ENCODE results near the gene UVRAG. TPM values are rescaled to one million over a fixed set of nuclear protein-coding genes. Genes with fewer than 3 reads are reported as not detected.
"Not testable (repeated sequence)": the region's sequence is repeated elsewhere in the genome, so short reads cannot be mapped to it uniquely, and the experiment has no call there.

The UVRAG gene
- total RNA-seq, 1 experiment from 2014 or later = 31.3 TPM

DNA sequence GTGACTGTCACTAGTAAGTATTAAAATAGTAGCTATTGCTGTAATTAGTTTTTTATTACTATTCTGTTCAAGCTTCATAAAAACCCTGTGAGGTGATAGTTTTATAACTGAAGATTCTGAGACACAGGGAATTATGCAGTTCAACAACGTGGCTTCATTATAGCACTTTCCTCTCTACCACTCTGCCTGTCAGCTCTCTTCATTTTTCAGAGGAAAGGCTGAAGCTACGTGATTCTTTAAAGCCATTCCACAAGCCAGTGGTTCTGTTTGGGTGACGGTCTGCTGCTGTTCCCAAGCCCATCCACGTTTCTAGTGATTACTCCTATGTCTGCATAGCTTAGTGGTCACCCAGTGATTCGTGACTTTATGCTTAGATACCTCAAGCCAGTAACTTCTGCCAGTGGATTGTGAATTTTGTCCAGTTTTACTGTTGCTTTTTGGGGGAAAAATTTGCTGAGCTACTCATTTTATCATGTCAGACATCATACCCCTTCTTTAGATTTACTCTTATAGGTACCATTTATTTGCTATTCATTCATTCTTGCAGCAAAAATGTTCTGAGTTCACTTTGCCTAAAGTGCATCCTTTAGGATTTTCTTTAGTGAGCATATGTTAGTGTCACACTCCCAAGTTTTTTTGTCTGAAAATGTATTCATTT is 59.8 kb downstream of the UVRAG start:
- Histone ChIP-seq H3K4me1 (peaks cover 8% of the 10 kb centered on the region), H3K36me3 (ENCODE audit: control insufficient read depth, insufficient read depth, low read length) (no peaks in the 10 kb centered on the region), H3K27me3 (replicated peaks; ENCODE audit: control insufficient read depth, insufficient read depth, low read length) (no peaks in the 10 kb centered on the region), H3K4me3 (ENCODE audit: low read depth, low read length) (no peak overlapping the region), H3K9me3 (no peaks in the 10 kb centered on the region; the same call in 1 of the 2 replicates)
- TF ChIP-seq, protein P1, sequence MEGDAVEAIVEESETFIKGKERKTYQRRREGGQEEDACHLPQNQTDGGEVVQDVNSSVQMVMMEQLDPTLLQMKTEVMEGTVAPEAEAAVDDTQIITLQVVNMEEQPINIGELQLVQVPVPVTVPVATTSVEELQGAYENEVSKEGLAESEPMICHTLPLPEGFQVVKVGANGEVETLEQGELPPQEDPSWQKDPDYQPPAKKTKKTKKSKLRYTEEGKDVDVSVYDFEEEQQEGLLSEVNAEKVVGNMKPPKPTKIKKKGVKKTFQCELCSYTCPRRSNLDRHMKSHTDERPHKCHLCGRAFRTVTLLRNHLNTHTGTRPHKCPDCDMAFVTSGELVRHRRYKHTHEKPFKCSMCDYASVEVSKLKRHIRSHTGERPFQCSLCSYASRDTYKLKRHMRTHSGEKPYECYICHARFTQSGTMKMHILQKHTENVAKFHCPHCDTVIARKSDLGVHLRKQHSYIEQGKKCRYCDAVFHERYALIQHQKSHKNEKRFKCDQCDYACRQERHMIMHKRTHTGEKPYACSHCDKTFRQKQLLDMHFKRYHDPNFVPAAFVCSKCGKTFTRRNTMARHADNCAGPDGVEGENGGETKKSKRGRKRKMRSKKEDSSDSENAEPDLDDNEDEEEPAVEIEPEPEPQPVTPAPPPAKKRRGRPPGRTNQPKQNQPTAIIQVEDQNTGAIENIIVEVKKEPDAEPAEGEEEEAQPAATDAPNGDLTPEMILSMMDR (IDR thresholded peaks at IDR 0.05; ENCODE audit: insufficient read depth in 1 of 2, low read depth in 1 of 2, low read length in 1 of 2, severe bottlenecking in 1 of 2, unreplicated experiment in 1 of 2) = no peak
- Mint-ChIP-seq H3K36me3 (ENCODE audit: insufficient read depth, unreplicated experiment) (peaks cover 4% of the 10 kb centered on the region), H3K9me3 (ENCODE audit: unreplicated experiment) (no peaks in the 10 kb centered on the region), H3K4me3 (ENCODE audit: unreplicated experiment) (no peak overlapping the region), H3K27ac (ENCODE audit: unreplicated experiment) (no peak overlapping the region), H3K4me1 (ENCODE audit: low read depth, unreplicated experiment) (peaks cover 10% of the 10 kb centered on the region), H3K27me3 (ENCODE audit: insufficient read depth, unreplicated experiment) (no peaks in the 10 kb centered on the region)
- intact Hi-C loops (cut with micrococcal nuclease; ENCODE audit: unreplicated experiment) = no loop called here
- ChIA-PET POLR2A (no interaction called here), CTCF (no interaction called here)
- no peak for DNase-seq
- BruUV-seq (replicated peaks) = no TSS peak

DNA sequence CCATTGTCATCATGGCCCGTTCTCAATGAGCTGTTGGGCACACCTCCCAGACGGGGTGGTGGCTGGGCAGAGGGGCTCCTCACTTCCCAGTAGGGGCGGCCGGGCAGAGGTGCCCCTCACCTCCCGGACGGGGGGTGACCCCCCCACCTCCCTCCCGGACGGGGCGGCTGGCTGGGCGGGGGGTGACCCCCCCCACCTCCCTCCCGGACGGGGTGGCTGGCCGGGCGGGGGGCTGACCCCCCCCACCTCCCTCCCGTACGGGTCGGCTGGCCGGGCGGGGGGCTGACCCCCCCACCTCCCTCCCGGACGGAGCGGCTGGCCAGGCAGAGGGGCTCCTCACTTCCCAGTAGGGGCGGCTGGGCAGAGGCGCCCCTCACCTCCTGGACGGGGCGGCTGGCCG is 62.3 kb downstream of the UVRAG start:
- H3K4me1 ChIP-seq; DNase-seq; H3K4me3 ChIP-seq (ENCODE audit: low read depth, low read length); H3K27ac Mint-ChIP-seq (ENCODE audit: unreplicated experiment); H3K27me3 ChIP-seq (replicated peaks; ENCODE audit: control insufficient read depth, insufficient read depth, low read length); H3K9me3 ChIP-seq; H3K36me3 Mint-ChIP-seq (ENCODE audit: insufficient read depth, unreplicated experiment); H3K4me1 Mint-ChIP-seq (ENCODE audit: low read depth, unreplicated experiment); intact Hi-C loops (cut with micrococcal nuclease; ENCODE audit: unreplicated experiment); POLR2A ChIA-PET; H3K4me3 Mint-ChIP-seq (ENCODE audit: unreplicated experiment); BruUV-seq (replicated peaks); CTCF ChIA-PET; H3K36me3 ChIP-seq (ENCODE audit: control insufficient read depth, insufficient read depth, low read length); H3K9me3 Mint-ChIP-seq (ENCODE audit: unreplicated experiment); H3K27me3 Mint-ChIP-seq (ENCODE audit: insufficient read depth, unreplicated experiment): not testable (repeated sequence)

DNA sequence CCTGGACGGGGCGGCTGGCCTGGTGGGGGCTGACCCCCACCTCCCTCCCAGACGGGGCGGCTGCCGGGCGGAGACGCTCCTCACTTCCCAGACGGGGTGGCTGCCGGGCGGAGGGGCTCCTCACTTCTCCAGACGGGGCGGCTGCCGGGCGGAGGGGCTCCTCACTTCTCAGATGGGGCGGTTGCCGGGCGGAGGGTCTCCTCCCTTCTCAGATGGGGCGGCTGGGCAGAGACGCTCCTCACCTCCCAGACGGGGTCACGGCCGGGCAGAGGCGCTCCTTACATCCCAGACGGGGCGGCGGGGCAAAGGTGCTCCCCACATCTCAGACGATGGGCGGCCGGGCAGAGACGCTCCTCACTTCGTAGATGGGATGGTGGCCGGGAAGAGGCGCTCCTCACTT is 62.9 kb downstream of the UVRAG start:
- CTCF ChIA-PET; H3K27me3 ChIP-seq (replicated peaks; ENCODE audit: control insufficient read depth, insufficient read depth, low read length); H3K4me1 Mint-ChIP-seq (ENCODE audit: low read depth, unreplicated experiment); H3K4me1 ChIP-seq; H3K4me3 ChIP-seq (ENCODE audit: low read depth, low read length); H3K9me3 ChIP-seq; H3K4me3 Mint-ChIP-seq (ENCODE audit: unreplicated experiment); POLR2A ChIA-PET; H3K36me3 Mint-ChIP-seq (ENCODE audit: insufficient read depth, unreplicated experiment); H3K27ac Mint-ChIP-seq (ENCODE audit: unreplicated experiment); intact Hi-C loops (cut with micrococcal nuclease; ENCODE audit: unreplicated experiment); H3K9me3 Mint-ChIP-seq (ENCODE audit: unreplicated experiment); BruUV-seq (replicated peaks); DNase-seq; H3K36me3 ChIP-seq (ENCODE audit: control insufficient read depth, insufficient read depth, low read length); H3K27me3 Mint-ChIP-seq (ENCODE audit: insufficient read depth, unreplicated experiment): not testable (repeated sequence)

DNA sequence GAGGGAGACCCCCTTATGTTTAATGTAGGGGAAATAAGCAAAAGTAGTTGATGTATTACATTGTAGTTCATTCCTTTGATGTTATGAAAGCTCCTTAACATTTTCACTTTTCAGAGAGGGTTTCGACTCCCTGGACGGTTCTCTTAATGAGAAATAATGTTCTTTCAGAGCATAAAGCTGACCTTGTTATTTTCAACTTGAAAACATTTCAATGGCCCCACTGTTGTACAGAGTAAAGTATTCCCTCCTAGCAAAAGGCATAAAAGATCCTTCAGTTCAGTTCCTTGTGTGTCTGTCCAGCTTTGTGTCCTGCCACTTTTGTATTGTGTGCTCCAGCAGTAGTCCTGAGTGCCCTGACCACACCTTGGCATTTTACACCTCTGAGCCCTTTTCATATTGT is 63.9 kb downstream of the UVRAG start:
- POLR2A ChIA-PET = interaction anchor here (0.6 kb wide), 1 partner anchor 95 kb away, joined by 5 read pairs; no protein-coding TSS in a partner anchor
- TF ChIP-seq, protein P1 (IDR thresholded peaks at IDR 0.05; ENCODE audit: insufficient read depth in 1 of 2, low read depth in 1 of 2, low read length in 1 of 2, severe bottlenecking in 1 of 2, unreplicated experiment in 1 of 2) = no peak
- no peaks in the 10 kb centered on the region for H3K27me3 ChIP-seq (replicated peaks; ENCODE audit: control insufficient read depth, insufficient read depth, low read length)
- peaks cover 9% of the 10 kb centered on the region for H3K36me3 Mint-ChIP-seq (ENCODE audit: insufficient read depth, unreplicated experiment)
- peaks cover under 1% of the 10 kb centered on the region for H3K4me1 Mint-ChIP-seq (ENCODE audit: low read depth, unreplicated experiment)
- no TSS peak for BruUV-seq (replicated peaks)
- no peaks in the 10 kb centered on the region; the same call in 1 of the 2 replicates for H3K9me3 ChIP-seq
- intact Hi-C loops (cut with micrococcal nuclease; ENCODE audit: unreplicated experiment) = no loop called here
- no peak for DNase-seq
- no peaks in the 10 kb centered on the region for H3K36me3 ChIP-seq (ENCODE audit: control insufficient read depth, insufficient read depth, low read length)
- CTCF ChIA-PET = interaction anchor here (0.6 kb wide), 1 partner anchor 439 kb away, joined by 4 read pairs; no protein-coding TSS in a partner anchor
- no peaks in the 10 kb centered on the region for H3K9me3 Mint-ChIP-seq (ENCODE audit: unreplicated experiment)
- no peak overlapping the region for H3K27ac Mint-ChIP-seq (ENCODE audit: unreplicated experiment)
- no peaks in the 10 kb centered on the region for H3K4me1 ChIP-seq
- no peaks in the 10 kb centered on the region for H3K27me3 Mint-ChIP-seq (ENCODE audit: insufficient read depth, unreplicated experiment)
- H3K4me3 ChIP-seq (ENCODE audit: low read depth, low read length) = no peak overlapping the region
- no peak overlapping the region for H3K4me3 Mint-ChIP-seq (ENCODE audit: unreplicated experiment)

All from Caco-2 (cell line).